IPS DF 19.7 (cell line): Measurements from ENCODE around the gene SELENOV.
A peak's percentile ranks its signal among the peaks of the same experiment; 100 is the strongest.
"Not testable (repeated sequence)": the region's sequence is repeated elsewhere in the genome, so short reads cannot be mapped to it uniquely, and the experiment has no call there.

Experiments
- DNase-seq: peaks from one replicate; pipeline ENCODE4 v3.0.0-alpha.2; 2013; ENCODE audit warnings: low read depth, low spot score

Gene SELENOV, protein sequence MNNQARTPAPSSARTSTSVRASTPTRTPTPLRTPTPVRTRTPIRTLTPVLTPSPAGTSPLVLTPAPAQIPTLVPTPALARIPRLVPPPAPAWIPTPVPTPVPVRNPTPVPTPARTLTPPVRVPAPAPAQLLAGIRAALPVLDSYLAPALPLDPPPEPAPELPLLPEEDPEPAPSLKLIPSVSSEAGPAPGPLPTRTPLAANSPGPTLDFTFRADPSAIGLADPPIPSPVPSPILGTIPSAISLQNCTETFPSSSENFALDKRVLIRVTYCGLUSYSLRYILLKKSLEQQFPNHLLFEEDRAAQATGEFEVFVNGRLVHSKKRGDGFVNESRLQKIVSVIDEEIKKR

DNA sequence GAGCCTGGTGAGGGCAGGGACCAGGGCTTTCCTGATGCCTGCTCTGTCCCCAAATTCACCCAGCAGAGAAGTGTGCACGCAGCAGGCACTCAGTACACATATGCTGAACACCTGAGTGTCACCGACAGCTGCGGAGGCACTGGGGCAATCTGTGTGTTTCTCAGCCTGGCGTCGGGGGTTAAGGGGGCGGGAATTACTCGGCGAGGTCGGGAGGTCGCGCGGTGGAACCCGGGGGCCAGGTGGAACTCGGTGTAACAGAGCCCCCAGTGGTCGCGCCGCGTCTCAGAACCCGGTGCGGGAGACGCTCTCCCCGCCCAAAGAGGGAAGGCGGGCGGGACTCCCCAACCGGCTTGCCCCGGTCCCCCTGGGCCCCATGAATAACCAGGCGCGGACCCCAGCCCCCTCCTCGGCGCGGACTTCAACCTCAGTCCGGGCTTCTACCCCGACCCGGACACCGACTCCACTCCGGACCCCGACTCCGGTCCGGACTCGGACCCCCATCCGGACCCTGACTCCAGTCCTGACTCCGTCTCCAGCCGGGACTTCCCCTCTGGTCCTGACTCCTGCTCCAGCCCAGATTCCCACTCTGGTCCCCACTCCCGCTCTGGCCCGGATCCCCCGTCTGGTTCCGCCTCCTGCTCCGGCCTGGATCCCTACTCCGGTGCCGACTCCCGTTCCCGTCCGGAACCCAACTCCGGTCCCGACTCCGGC, at the start of gene SELENOV:
Gene SELENOV (plus strand): TSS at position 300 of the 711 bp plus-strand sequence. CDS start 74 bp downstream, at position 374.
- DNase-seq, result peak; percentile 90

DNA sequence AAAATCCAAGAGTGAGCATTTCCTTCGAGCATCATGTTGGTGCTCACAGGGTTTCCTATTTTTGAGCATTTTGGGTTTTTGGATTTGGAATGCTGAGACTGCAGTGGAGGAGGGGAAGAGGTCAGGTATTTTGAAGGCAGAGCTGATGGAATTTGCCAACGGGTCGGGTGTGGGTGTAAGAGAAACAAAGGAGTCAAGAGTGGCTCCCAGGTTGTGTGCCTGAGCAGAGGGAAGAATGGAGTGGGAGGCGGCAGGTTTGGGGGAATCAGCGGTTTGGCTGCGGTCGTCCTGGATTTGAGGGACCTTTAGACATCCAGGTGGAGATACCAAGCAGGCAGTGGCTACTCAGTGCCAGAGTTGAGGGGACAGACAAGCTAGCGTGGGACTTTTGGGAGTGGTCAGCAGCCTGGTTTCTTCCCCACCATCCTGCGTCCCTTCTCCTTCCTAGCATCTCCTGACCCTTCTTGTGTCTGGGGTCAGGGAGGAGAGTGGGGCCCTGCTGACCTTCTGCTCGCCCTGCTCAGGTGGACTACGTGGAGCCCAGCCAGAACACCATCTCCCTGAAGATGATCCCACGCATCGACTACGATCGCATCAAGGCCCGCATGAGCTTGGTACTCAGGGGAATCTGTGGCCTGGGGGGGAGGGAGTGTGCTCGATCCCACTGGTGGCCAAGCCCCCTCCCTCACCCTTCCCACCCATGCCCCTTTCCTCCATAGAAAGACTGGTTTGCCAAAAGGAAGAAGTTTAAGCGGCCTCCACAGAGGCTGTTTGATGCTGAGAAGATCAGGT, 48.8 kb upstream of the SELENOV start:
- DNase-seq, result no peak

DNA sequence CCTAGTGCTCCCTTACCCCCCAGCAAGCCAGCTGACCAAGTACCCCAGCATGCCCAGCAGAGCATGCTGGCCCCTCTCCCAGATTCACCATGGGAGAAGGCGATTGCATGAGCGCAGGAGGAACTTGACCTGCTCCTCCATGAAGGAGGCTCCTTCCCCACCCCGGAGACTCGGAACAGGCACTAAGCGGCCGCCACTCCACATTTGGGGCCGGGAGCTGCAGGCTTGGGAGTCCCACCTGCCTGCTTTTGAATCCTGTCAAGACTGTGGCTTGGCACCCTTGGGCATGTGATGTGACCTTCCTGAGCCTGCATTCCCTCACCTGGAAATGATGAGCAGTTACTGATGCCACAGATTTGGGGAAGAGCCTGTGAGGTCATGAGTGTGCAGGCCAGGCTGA, 47.0 kb upstream of the SELENOV start:
- DNase-seq, result no peak

- DNase-seq, result no peak
Observed at GRCh38 chr19:39469036-39469435, 45.9 kb upstream of the SELENOV start.

GRCh38 chr19:39469567-39469966, 45.4 kb upstream of the SELENOV start:
- DNase-seq, result no peak

DNA sequence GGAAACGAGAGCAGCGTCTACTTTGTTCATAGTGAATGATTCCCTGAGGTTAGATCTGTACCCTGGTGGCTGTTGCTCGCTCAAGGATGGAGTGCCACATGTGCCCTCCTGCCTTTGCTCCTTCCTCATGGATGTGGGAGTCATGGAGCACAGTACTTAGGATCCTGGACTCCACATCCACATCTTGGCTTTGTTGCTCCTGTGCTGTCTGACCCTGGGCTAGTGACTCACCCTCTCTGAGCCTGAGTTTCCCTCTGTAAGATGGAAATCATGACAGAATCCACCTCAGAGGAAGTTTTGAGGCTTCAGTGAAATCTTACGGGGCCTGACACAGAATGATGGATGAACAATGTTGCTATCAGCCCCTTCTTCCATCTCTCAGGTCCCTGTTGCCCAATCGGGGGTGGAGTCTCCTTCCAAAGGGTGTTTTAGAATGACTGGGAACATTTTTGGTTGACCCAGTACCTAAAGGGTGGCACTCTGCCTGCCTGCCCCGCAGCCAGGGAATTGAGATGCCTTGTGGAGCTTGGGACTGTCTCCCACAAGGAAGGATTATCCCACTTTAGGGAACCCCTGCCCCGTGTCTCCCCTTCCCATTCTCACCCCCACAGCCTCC, 44.1 kb upstream of the SELENOV start:
- no peak for DNase-seq

DNA sequence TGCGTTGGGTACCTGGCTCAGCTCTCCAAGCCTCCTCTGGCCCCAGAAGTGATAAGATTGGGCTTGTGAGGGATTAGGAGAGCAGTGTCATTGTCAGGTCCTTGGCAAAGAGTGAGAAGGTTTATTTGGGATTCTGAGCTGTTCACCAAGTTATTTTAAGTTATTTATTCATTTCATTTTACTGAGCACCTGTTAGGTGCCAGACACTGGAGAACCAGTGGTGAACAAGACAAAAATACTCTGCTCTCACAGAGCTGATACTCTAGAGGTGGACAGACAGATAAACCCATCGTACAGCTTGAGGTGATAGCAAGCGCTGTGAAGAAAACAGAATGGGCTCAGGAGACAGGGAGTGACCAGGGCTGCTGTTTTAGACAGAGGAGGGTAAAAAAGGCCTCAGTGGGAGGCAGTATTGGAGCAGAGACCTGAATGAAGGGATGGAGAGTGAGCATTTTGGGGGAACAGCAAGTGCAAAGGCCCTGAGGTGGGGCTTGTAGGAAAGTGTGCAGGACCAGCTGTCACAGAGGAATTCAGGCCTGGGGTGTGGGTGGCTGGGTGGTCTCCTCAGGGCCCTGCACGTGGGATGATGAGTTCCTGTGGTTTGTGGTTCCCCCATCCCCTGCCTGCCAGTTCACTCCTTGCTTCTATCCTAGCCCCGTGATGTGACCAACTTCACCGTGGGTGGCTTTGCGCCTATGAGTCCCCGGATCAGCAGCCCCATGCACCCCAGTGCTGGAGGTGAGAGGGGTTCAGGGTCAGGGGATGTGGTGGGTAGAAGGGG, 43.0 kb upstream of the SELENOV start:
- DNase-seq, result no peak

GRCh38 chr19:39472746-39473442, 42.0 kb upstream of the SELENOV start:
- DNase-seq, result no peak

- DNase-seq, result no peak
Observed at GRCh38 chr19:39473443-39473960, 41.4 kb upstream of the SELENOV start.

GRCh38 chr19:39474139-39474620, 40.8 kb upstream of the SELENOV start:
- no peak for DNase-seq

DNA sequence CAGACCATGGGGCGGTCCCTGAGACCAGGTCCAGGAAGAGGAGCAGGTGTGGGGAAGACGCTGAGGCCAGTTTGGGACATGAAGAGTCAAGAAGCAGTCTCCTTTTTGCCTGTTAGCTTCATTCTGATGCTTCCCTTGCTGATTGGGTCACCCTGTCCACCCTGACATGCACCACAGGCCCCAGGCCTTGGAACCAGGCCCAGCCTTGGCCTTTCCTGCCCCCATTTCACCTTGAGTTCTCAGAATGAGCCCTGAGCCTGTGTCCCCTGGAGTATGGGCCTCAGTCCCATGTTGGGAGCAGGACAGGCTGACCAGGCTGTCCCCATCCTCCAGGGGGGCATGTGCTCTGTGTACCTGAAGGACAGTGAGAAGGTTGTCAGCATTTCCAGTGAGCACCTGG, 39.2 kb upstream of the SELENOV start:
- no peak for DNase-seq

- DNase-seq, result not testable (repeated sequence)
Observed at GRCh38 chr19:39479319-39479801, 35.6 kb upstream of the SELENOV start.

- DNase-seq, result no peak
Observed at GRCh38 chr19:39479916-39480315, 35.0 kb upstream of the SELENOV start.

- peak; percentile 94 for DNase-seq
Observed at GRCh38 chr19:39480337-39481228, 34.4 kb upstream of the SELENOV start, which contains the start of gene TIMM50. TSS of gene TIMM50 (plus strand) at chr19:39480838. CDS start at chr19:39480854, 16 bp downstream.

DNA sequence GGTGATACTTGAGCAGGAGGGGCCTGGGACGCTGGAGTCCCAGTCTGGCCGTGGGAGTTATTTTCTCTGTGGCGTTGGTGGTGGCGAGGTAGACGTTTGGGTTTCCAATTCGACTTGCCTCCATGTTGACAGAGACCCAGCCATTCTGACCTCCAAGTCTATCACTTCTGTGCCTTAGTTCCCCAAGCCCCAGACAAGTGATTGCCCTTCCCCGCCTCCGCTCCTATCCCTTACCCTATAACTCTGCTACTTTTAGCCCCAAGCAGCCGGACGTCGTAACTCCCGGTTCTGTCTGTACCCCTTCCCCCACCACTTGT, 33.8 kb upstream of the SELENOV start:
- DNase-seq, result no peak

DNA sequence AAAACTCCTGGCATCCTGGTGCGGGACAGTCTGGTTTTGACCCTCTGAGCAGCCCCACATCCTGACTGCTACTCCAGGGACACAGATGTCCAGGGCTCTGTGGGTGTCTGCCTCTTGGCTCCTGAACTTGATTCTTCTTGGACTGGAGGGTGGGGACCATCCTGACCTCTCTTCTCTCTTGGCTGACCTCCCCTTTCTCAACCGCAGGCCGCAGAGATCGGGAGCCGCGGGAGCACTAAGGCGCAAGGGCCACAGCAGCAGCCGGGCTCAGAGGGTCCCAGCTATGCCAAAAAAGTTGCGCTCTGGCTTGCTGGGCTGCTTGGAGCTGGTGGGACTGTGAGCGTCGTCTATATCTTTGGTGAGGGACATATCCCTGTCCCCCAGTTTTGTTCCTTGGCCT, 33.3 kb upstream of the SELENOV start:
- DNase-seq, result no peak

DNA sequence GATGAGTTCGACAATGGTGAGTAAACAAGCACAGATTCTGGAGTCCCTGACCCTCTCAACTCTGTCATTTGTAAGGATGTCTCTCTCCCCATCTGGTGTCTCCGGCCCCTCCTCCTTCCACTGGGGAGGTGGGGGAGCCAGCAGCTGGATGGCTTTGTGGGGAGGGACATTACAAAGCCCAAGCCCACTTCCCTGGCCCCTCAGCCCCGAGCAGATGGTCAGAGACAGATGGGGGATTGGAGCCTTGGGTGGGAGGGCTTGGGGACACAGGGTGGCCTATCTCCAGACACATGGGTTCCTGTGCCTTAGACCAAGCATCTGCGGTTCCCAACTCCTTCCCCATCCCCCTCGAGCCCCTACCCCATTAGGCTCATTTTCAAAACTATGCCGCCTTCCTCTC, 31.8 kb upstream of the SELENOV start:
- no peak for DNase-seq

DNA sequence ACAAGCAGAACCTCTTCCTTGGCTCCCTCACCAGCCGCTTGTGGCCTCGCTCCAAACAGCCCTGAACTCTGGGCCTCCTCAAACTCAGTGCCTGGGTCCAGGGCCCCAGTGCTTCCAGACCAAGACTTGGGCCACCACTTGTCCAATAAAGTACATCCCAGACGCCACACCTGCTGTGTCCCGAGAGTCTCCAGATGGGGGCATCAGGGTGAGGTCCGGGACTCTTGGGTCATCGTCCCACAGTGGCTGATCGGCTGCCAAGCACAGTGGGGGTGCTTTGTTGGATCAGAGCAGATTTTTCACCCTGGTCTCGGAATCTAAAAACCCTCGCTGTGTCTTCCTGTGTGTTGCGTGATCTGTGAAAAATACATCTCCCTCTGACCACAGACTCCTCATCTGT, 25.2 kb upstream of the SELENOV start:
- DNase-seq, result no peak

GRCh38 chr19:39492225-39492624, 22.7 kb upstream of the SELENOV start:
- no peak for DNase-seq
